ENCODE results near the gene PCSK2.

- no peak for TF ChIP-seq MAX (IDR thresholded peaks at IDR 0.05)
- TF ChIP-seq REST (IDR thresholded peaks at IDR 0.05) = no peak
- TF ChIP-seq CTCF (IDR thresholded peaks at IDR 0.05; ENCODE audit: low read depth, low read length, missing input control) = no peak
- TF ChIP-seq RAD21 (IDR thresholded peaks at IDR 0.05) = no peak
These were observed 303.3 kb downstream of the PCSK2 start for GRCh38 chr20:17530153-17530552.

All from liver (tissue), 3 donors.